Naive B cell (primary cell): ENCODE data around the gene SLC17A5. TPM values are rescaled to one million over a fixed set of nuclear protein-coding genes. Genes with fewer than 3 reads are reported as not detected.

Experiments used
- polyA plus RNA-seq, 6 donors: library from polyadenylated mRNA; unstranded; fragments of 300-500 nt; fragmentation: Illumina TruSeq; gene quantifications; one replicate each; pipeline ENCODE4 v1.2.3, GENCODE V29; 2021; ENCODE audit warnings: low read depth in 6 of 6

The SLC17A5 gene
- polyA plus RNA-seq, 6 donors from 2014 or later, result 0.40 to 6.0 (median 5.6) TPM

Other genes starting within 250 kb of the SLC17A5 start
- 10 to 100 TPM in 4 of 6 donors, 1 to 10 TPM in 2; 2.4 to 15.0 (median 10.3) TPM for gene CGAS, start 201.7 kb downstream of the SLC17A5 start, polyA plus RNA-seq
- 10 to 100 TPM; 24.3 to 56.5 (median 30.8) TPM for gene MTO1, start 192.3 kb downstream of the SLC17A5 start, polyA plus RNA-seq
- gene EEF1A1, start 133.0 kb downstream of the SLC17A5 start, polyA plus RNA-seq, result over 10,000 TPM in 1 of 6 donors, 1,000 to 10,000 TPM in 5; 7,111 to 10,868 (median 8,890) TPM
- under 1 TPM in 1 of 6 donors, not detected in 5; 0.07 TPM for gene CD109, start 42.2 kb upstream of the SLC17A5 start, polyA plus RNA-seq